Measurements from ENCODE around the gene ALK.

ALK gene

GRCh38 chr2:29239209-29239960, 682.0 kb downstream of the ALK start:
- Histone ChIP-seq H3K9ac (ENCODE audit: low read depth, low read length) (no peak overlapping the region), H3K9me3 (ENCODE audit: control insufficient read depth, insufficient read depth, low read length) (no peaks in the 10 kb centered on the region), H3K27ac (ENCODE audit: low read depth, low read length) (no peak overlapping the region), H3K4me3 (ENCODE audit: low read depth, low read length) (no peak overlapping the region), H3K36me3 (ENCODE audit: control insufficient read depth, insufficient read depth, low read length) (no peaks in the 10 kb centered on the region), H3K27me3 (ENCODE audit: control insufficient read depth, insufficient read depth, low read length) (no peaks in the 10 kb centered on the region), H3K4me1 (ENCODE audit: control insufficient read depth, insufficient read depth, low read length) (no peaks in the 10 kb centered on the region)

GRCh38 chr2:29238497-29238896, 682.9 kb downstream of the ALK start:
- no peaks in the 10 kb centered on the region for H3K36me3 ChIP-seq (ENCODE audit: control insufficient read depth, insufficient read depth, low read length)
- no peak overlapping the region for H3K4me3 ChIP-seq (ENCODE audit: low read depth, low read length)
- no peaks in the 10 kb centered on the region for H3K9me3 ChIP-seq (ENCODE audit: control insufficient read depth, insufficient read depth, low read length)
- no peak overlapping the region for H3K27ac ChIP-seq (ENCODE audit: low read depth, low read length)
- H3K27me3 ChIP-seq (ENCODE audit: control insufficient read depth, insufficient read depth, low read length), result no peaks in the 10 kb centered on the region
- no peaks in the 10 kb centered on the region for H3K4me1 ChIP-seq (ENCODE audit: control insufficient read depth, insufficient read depth, low read length)
- no peak overlapping the region for H3K9ac ChIP-seq (ENCODE audit: low read depth, low read length)

GRCh38 chr2:29236074-29236473, 685.3 kb downstream of the ALK start:
- H3K9ac ChIP-seq (ENCODE audit: low read depth, low read length), result no peak overlapping the region
- H3K4me3 ChIP-seq (ENCODE audit: low read depth, low read length), result no peak overlapping the region
- no peaks in the 10 kb centered on the region for H3K4me1 ChIP-seq (ENCODE audit: control insufficient read depth, insufficient read depth, low read length)
- no peaks in the 10 kb centered on the region for H3K9me3 ChIP-seq (ENCODE audit: control insufficient read depth, insufficient read depth, low read length)
- no peaks in the 10 kb centered on the region for H3K27me3 ChIP-seq (ENCODE audit: control insufficient read depth, insufficient read depth, low read length)
- no peaks in the 10 kb centered on the region for H3K36me3 ChIP-seq (ENCODE audit: control insufficient read depth, insufficient read depth, low read length)
- no peak overlapping the region for H3K27ac ChIP-seq (ENCODE audit: low read depth, low read length)

- no peaks in the 10 kb centered on the region for H3K27me3 ChIP-seq (ENCODE audit: control insufficient read depth, insufficient read depth, low read length)
- no peak overlapping the region for H3K4me3 ChIP-seq (ENCODE audit: low read depth, low read length)
- no peak overlapping the region for H3K27ac ChIP-seq (ENCODE audit: low read depth, low read length)
- H3K4me1 ChIP-seq (ENCODE audit: control insufficient read depth, insufficient read depth, low read length), result no peaks in the 10 kb centered on the region
- H3K9ac ChIP-seq (ENCODE audit: low read depth, low read length), result no peak overlapping the region
- H3K36me3 ChIP-seq (ENCODE audit: control insufficient read depth, insufficient read depth, low read length), result no peaks in the 10 kb centered on the region
- H3K9me3 ChIP-seq (ENCODE audit: control insufficient read depth, insufficient read depth, low read length), result no peaks in the 10 kb centered on the region
Measured at GRCh38 chr2:29235411-29235810, 686.0 kb downstream of the ALK start.

GRCh38 chr2:29233428-29233827, 688.0 kb downstream of the ALK start:
- no peaks in the 10 kb centered on the region for H3K36me3 ChIP-seq (ENCODE audit: control insufficient read depth, insufficient read depth, low read length)
- H3K9me3 ChIP-seq (ENCODE audit: control insufficient read depth, insufficient read depth, low read length), result no peaks in the 10 kb centered on the region
- no peak overlapping the region for H3K9ac ChIP-seq (ENCODE audit: low read depth, low read length)
- no peak overlapping the region for H3K4me3 ChIP-seq (ENCODE audit: low read depth, low read length)
- no peaks in the 10 kb centered on the region for H3K27me3 ChIP-seq (ENCODE audit: control insufficient read depth, insufficient read depth, low read length)
- no peak overlapping the region for H3K27ac ChIP-seq (ENCODE audit: low read depth, low read length)
- no peaks in the 10 kb centered on the region for H3K4me1 ChIP-seq (ENCODE audit: control insufficient read depth, insufficient read depth, low read length)

- Histone ChIP-seq H3K36me3 (ENCODE audit: control insufficient read depth, insufficient read depth, low read length) (no peaks in the 10 kb centered on the region), H3K9me3 (ENCODE audit: control insufficient read depth, insufficient read depth, low read length) (no peaks in the 10 kb centered on the region), H3K4me1 (ENCODE audit: control insufficient read depth, insufficient read depth, low read length) (no peaks in the 10 kb centered on the region), H3K9ac (ENCODE audit: low read depth, low read length) (no peak overlapping the region), H3K27ac (ENCODE audit: low read depth, low read length) (no peak overlapping the region), H3K4me3 (ENCODE audit: low read depth, low read length) (no peak overlapping the region), H3K27me3 (ENCODE audit: control insufficient read depth, insufficient read depth, low read length) (no peaks in the 10 kb centered on the region)
Measured at GRCh38 chr2:29232041-29232440, 689.3 kb downstream of the ALK start.

GRCh38 chr2:29229640-29230039, 691.7 kb downstream of the ALK start:
- Histone ChIP-seq H3K27ac (ENCODE audit: low read depth, low read length) (no peak overlapping the region), H3K27me3 (ENCODE audit: control insufficient read depth, insufficient read depth, low read length) (no peaks in the 10 kb centered on the region), H3K36me3 (ENCODE audit: control insufficient read depth, insufficient read depth, low read length) (no peaks in the 10 kb centered on the region), H3K4me3 (ENCODE audit: low read depth, low read length) (no peak overlapping the region), H3K9ac (ENCODE audit: low read depth, low read length) (no peak overlapping the region), H3K4me1 (ENCODE audit: control insufficient read depth, insufficient read depth, low read length) (no peaks in the 10 kb centered on the region), H3K9me3 (ENCODE audit: control insufficient read depth, insufficient read depth, low read length) (no peaks in the 10 kb centered on the region)

- no peaks in the 10 kb centered on the region for H3K27me3 ChIP-seq (ENCODE audit: control insufficient read depth, insufficient read depth, low read length)
- no peaks in the 10 kb centered on the region for H3K36me3 ChIP-seq (ENCODE audit: control insufficient read depth, insufficient read depth, low read length)
- no peaks in the 10 kb centered on the region for H3K9me3 ChIP-seq (ENCODE audit: control insufficient read depth, insufficient read depth, low read length)
- no peak overlapping the region for H3K9ac ChIP-seq (ENCODE audit: low read depth, low read length)
- H3K4me3 ChIP-seq (ENCODE audit: low read depth, low read length), result no peak overlapping the region
- no peaks in the 10 kb centered on the region for H3K4me1 ChIP-seq (ENCODE audit: control insufficient read depth, insufficient read depth, low read length)
- no peak overlapping the region for H3K27ac ChIP-seq (ENCODE audit: low read depth, low read length)
Measured at GRCh38 chr2:29228947-29229346, 692.4 kb downstream of the ALK start.

GRCh38 chr2:29227935-29228675, 693.3 kb downstream of the ALK start:
- H3K4me3 ChIP-seq (ENCODE audit: low read depth, low read length), result no peak overlapping the region
- H3K36me3 ChIP-seq (ENCODE audit: control insufficient read depth, insufficient read depth, low read length), result no peaks in the 10 kb centered on the region
- no peak overlapping the region for H3K27ac ChIP-seq (ENCODE audit: low read depth, low read length)
- H3K4me1 ChIP-seq (ENCODE audit: control insufficient read depth, insufficient read depth, low read length), result no peaks in the 10 kb centered on the region
- no peaks in the 10 kb centered on the region for H3K9me3 ChIP-seq (ENCODE audit: control insufficient read depth, insufficient read depth, low read length)
- H3K27me3 ChIP-seq (ENCODE audit: control insufficient read depth, insufficient read depth, low read length), result no peaks in the 10 kb centered on the region
- H3K9ac ChIP-seq (ENCODE audit: low read depth, low read length), result no peak overlapping the region

GRCh38 chr2:29226808-29227207, 694.6 kb downstream of the ALK start:
- Histone ChIP-seq H3K27me3 (ENCODE audit: control insufficient read depth, insufficient read depth, low read length) (no peaks in the 10 kb centered on the region), H3K9me3 (ENCODE audit: control insufficient read depth, insufficient read depth, low read length) (no peaks in the 10 kb centered on the region), H3K4me3 (ENCODE audit: low read depth, low read length) (no peak overlapping the region), H3K36me3 (ENCODE audit: control insufficient read depth, insufficient read depth, low read length) (no peaks in the 10 kb centered on the region), H3K4me1 (ENCODE audit: control insufficient read depth, insufficient read depth, low read length) (no peaks in the 10 kb centered on the region), H3K9ac (ENCODE audit: low read depth, low read length) (no peak overlapping the region), H3K27ac (ENCODE audit: low read depth, low read length) (no peak overlapping the region)

GRCh38 chr2:29226375-29226774, 695.0 kb downstream of the ALK start:
- Histone ChIP-seq H3K4me1 (ENCODE audit: control insufficient read depth, insufficient read depth, low read length) (no peaks in the 10 kb centered on the region), H3K27me3 (ENCODE audit: control insufficient read depth, insufficient read depth, low read length) (no peaks in the 10 kb centered on the region), H3K4me3 (ENCODE audit: low read depth, low read length) (no peak overlapping the region), H3K9ac (ENCODE audit: low read depth, low read length) (no peak overlapping the region), H3K9me3 (ENCODE audit: control insufficient read depth, insufficient read depth, low read length) (no peaks in the 10 kb centered on the region), H3K27ac (ENCODE audit: low read depth, low read length) (no peak overlapping the region), H3K36me3 (ENCODE audit: control insufficient read depth, insufficient read depth, low read length) (no peaks in the 10 kb centered on the region)

All from HUES48 (cell line).